Upper lobe of left lung (tissue), 6 donors: ENCODE results near the gene PTPRN2. TPM values are rescaled to one million over a fixed set of nuclear protein-coding genes. Genes with fewer than 3 reads are reported as not detected.

Experiments
- ATAC-seq, 2 donors: fragments of 200-7000 bp; cut with Tn5 transposase; one replicate each; pipeline ENCODE4 v1.9.1; 2022; ENCODE audit warnings: mild to moderate bottlenecking in 2 of 2, moderate library complexity in 2 of 2; ENCODE audit not compliant: low FRiP score in 2 of 2
- DNase-seq, 2 donors: peaks; one replicate each; pipeline ENCODE4 v3.0.0-alpha.2; 2019 to 2020
- H3K27ac ChIP-seq, 4 donors: fragments of 200-600 bp; sonication (generic); one replicate each; pipeline ENCODE4 v1.5.1; 2016 to 2019
- H3K27me3 ChIP-seq, 4 donors: fragments of 200-600 bp; sonication (generic); one replicate each; pipeline ENCODE4 v1.5.1; 2017 to 2019
- H3K36me3 ChIP-seq, 4 donors: fragments of 200-600 bp; sonication (generic); one replicate each; pipeline ENCODE4 v1.5.1; 2016 to 2019
- H3K4me1 ChIP-seq, 4 donors: fragments of 200-600 bp; sonication (generic); one replicate each; pipeline ENCODE4 v1.5.1; 2018 to 2019
- H3K4me3 ChIP-seq, 4 donors: fragments of 200-600 bp; sonication (generic); one replicate each; pipeline ENCODE4 v1.5.1; 2017 to 2019; ENCODE audit warnings: mild to moderate bottlenecking in 2 of 4, moderate library complexity in 1 of 4
- H3K9me3 ChIP-seq, 4 donors: fragments of 200-600 bp; sonication (generic); one replicate each; pipeline ENCODE4 v1.5.1; 2018 to 2019
- CTCF ChIP-seq, 6 experiments: fragments of 450-650 bp in 4 of 6; fragments of 200-600 bp in 2 of 6; sonication (generic) in 2 of 6; IDR thresholded peaks; one replicate each; pipeline ENCODE4 v1.5.1; 2016 to 2019; ENCODE audit warnings: antibody characterized with exemption in 6 of 6
- EP300 ChIP-seq, 4 donors: sonication (generic); formaldehyde crosslinking; IDR thresholded peaks; one replicate each; pipeline ENCODE4 v1.5.1; 2017; ENCODE audit warnings: antibody characterized with exemption in 4 of 4, control low read depth in 2 of 4
- POLR2A ChIP-seq, 4 donors: fragments of 450-650 bp; IDR thresholded peaks; one replicate each; pipeline ENCODE4 v1.5.1; 2016 to 2017; ENCODE audit warnings: antibody characterized with exemption in 4 of 4, mild to moderate bottlenecking in 2 of 4
- POLR2AphosphoS5 ChIP-seq, 2 donors: sonication (generic); formaldehyde crosslinking; IDR thresholded peaks; one replicate each; pipeline ENCODE4 v1.5.1; 2017; ENCODE audit warnings: antibody characterized with exemption in 2 of 2
- WGBS, 2 donors: methylation state at CpG; one replicate each; pipeline ENCODE4 v1.1.5; 2017 to 2018; 5-methylcytosine and 5-hydroxymethylcytosine counted together
- total RNA-seq, 6 donors: library from RNA; depleted of rRNA in 4 of 6; stranded (reverse); fragments of >200 nt in 4 of 6; gene quantifications; one replicate each; pipeline versions ENCODE4 v1.1.0 to v1.2.1, GENCODE V29; 2016 to 2021
- donor health status: DM: no; HTN: no; CAD: no; lungs with moderate emphysema.
- donor health status: DM: no; HTN: yes; CAD: no; lungs with severe emphysema.

The PTPRN2 gene
- total RNA-seq, 6 donors from 2014 or later: 3.3 to 7.9 (median 5.2) TPM

- no peaks in the 10 kb centered on the region for H3K27me3 ChIP-seq
- no peaks in the 10 kb centered on the region for H3K4me1 ChIP-seq
- H3K27ac ChIP-seq: no peak overlapping the region
- ATAC-seq (no peak), DNase-seq (no peak)
- H3K9me3 ChIP-seq: no peaks in the 10 kb centered on the region
- H3K4me3 ChIP-seq: no peak overlapping the region
- WGBS, 2 donors: 90% methylated on average over 12 of the region's 12 CpGs
- H3K36me3 ChIP-seq: peaks cover 0 to 18% (median 3%) of the 10 kb centered on the region in 4 donors
- TF ChIP-seq POLR2A (IDR thresholded peaks at IDR 0.05) (no peak), CTCF (IDR thresholded peaks at IDR 0.05) (no peak), EP300 (IDR thresholded peaks at IDR 0.05) (no peak), POLR2AphosphoS5 (IDR thresholded peaks at IDR 0.05) (no peak)
Observed at GRCh38 chr7:157543791-157544190, 1043.8 kb downstream of the PTPRN2 start.

- peaks cover 0 to 15% (median under 1%) of the 10 kb centered on the region in 4 donors for H3K36me3 ChIP-seq
- TF ChIP-seq POLR2AphosphoS5 (IDR thresholded peaks at IDR 0.05) (no peak), POLR2A (IDR thresholded peaks at IDR 0.05) (no peak), EP300 (IDR thresholded peaks at IDR 0.05) (no peak), CTCF (IDR thresholded peaks at IDR 0.05) (no peak)
- H3K27ac ChIP-seq: no peak overlapping the region
- no peak overlapping the region for H3K4me3 ChIP-seq
- DNase-seq (no peak), ATAC-seq (no peak)
- 92% methylated on average over 10 to 11 of the region's 11 CpGs for WGBS, 2 donors
- H3K27me3 ChIP-seq: no peaks in the 10 kb centered on the region
- no peaks in the 10 kb centered on the region for H3K4me1 ChIP-seq
- no peaks in the 10 kb centered on the region for H3K9me3 ChIP-seq
Observed at GRCh38 chr7:157543276-157543675, 1044.3 kb downstream of the PTPRN2 start.

- Histone ChIP-seq H3K9me3 (no peaks in the 10 kb centered on the region), H3K27me3 (no peaks in the 10 kb centered on the region), H3K36me3 (peaks cover 0 to 7% (median 0%) of the 10 kb centered on the region in 4 donors), H3K4me1 (no peaks in the 10 kb centered on the region), H3K4me3 (no peak overlapping the region), H3K27ac (no peak overlapping the region)
- TF ChIP-seq POLR2AphosphoS5 (IDR thresholded peaks at IDR 0.05): no peak
- no peak for TF ChIP-seq EP300 (IDR thresholded peaks at IDR 0.05)
- no peak for TF ChIP-seq POLR2A (IDR thresholded peaks at IDR 0.05)
- no peak for TF ChIP-seq CTCF (IDR thresholded peaks at IDR 0.05)
- DNase-seq: no peak
- 91 to 94% methylated on average over 18 to 33 of the region's 33 CpGs for WGBS, 2 donors
- ATAC-seq: no peak
Observed at GRCh38 chr7:157542068-157543021, 1045.3 kb downstream of the PTPRN2 start.

GRCh38 chr7:157541295-157542067, 1046.1 kb downstream of the PTPRN2 start:
- TF ChIP-seq EP300 (IDR thresholded peaks at IDR 0.05): no peak
- TF ChIP-seq POLR2AphosphoS5 (IDR thresholded peaks at IDR 0.05): no peak
- TF ChIP-seq POLR2A (IDR thresholded peaks at IDR 0.05): no peak
- no peak for TF ChIP-seq CTCF (IDR thresholded peaks at IDR 0.05)
- H3K4me3 ChIP-seq: no peak overlapping the region
- H3K27me3 ChIP-seq: no peaks in the 10 kb centered on the region
- no peaks in the 10 kb centered on the region for H3K4me1 ChIP-seq
- H3K9me3 ChIP-seq: no peaks in the 10 kb centered on the region
- WGBS, 2 donors: 91 to 92% methylated on average over 25 to 26 of the region's 26 CpGs
- ATAC-seq (no peak), DNase-seq (no peak)
- H3K36me3 ChIP-seq: peaks cover 0 to 2% (median 0%) of the 10 kb centered on the region in 4 donors
- no peak overlapping the region for H3K27ac ChIP-seq
